ENCODE data around the gene ARFGAP3.

The ARFGAP3 gene

GRCh38 chr22:42904050-42904449 lies 47.0 kb upstream of the ARFGAP3 start:
- no peak overlapping the region for H3K27ac ChIP-seq (ENCODE audit: low read depth, low read length)
- H3K4me3 ChIP-seq (ENCODE audit: low read length) = no peak overlapping the region
- TF ChIP-seq CTCF (IDR thresholded peaks at IDR 0.05; ENCODE audit: low read depth, low read length, poor library complexity, severe bottlenecking) (no peak), EZH2phosphoT487 (IDR thresholded peaks at IDR 0.05; ENCODE audit: borderline replicate concordance, low read length) (no peak)
- H3K4me2 ChIP-seq (ENCODE audit: low read length) = no peak overlapping the region
- peaks cover 4% of the 10 kb centered on the region; the same call in 1 of the 2 replicates for H3K36me3 ChIP-seq (ENCODE audit: control insufficient read depth, low read length)
- H4K20me1 ChIP-seq (ENCODE audit: control insufficient read depth, insufficient read depth, low read depth, low read length) = no peaks in the 10 kb centered on the region; the same call in 1 of the 2 replicates
- H3F3A ChIP-seq (ENCODE audit: control insufficient read depth, insufficient read depth) = no peaks in the 10 kb centered on the region
- no peaks in the 10 kb centered on the region for H3K9me2 ChIP-seq (replicated peaks; ENCODE audit: control insufficient read depth, low read length)
- H3K79me2 ChIP-seq (ENCODE audit: control insufficient read depth, low read length) = no peaks in the 10 kb centered on the region; the same call in 1 of the 2 replicates
- H3K4me1 ChIP-seq (ENCODE audit: control insufficient read depth, low read length) = no peaks in the 10 kb centered on the region
- H3K9me3 ChIP-seq (ENCODE audit: control insufficient read depth, insufficient read depth, low read length) = no peaks in the 10 kb centered on the region
- H3K27me3 ChIP-seq (ENCODE audit: control insufficient read depth, low read length) = no peaks in the 10 kb centered on the region

- Histone ChIP-seq H3K9me3 (ENCODE audit: control insufficient read depth, insufficient read depth, low read length) (no peaks in the 10 kb centered on the region), H3K4me2 (ENCODE audit: low read length) (no peak overlapping the region), H3K79me2 (ENCODE audit: control insufficient read depth, low read length) (peaks cover 3% of the 10 kb centered on the region), H3K27me3 (ENCODE audit: control insufficient read depth, low read length) (no peaks in the 10 kb centered on the region), H3K9me2 (replicated peaks; ENCODE audit: control insufficient read depth, low read length) (no peaks in the 10 kb centered on the region), H3K4me3 (ENCODE audit: low read length) (no peak overlapping the region), H4K20me1 (ENCODE audit: control insufficient read depth, insufficient read depth, low read depth, low read length) (no peaks in the 10 kb centered on the region; the same call in 1 of the 2 replicates), H3K27ac (ENCODE audit: low read depth, low read length) (no peak overlapping the region), H3F3A (ENCODE audit: control insufficient read depth, insufficient read depth) (no peaks in the 10 kb centered on the region), H3K36me3 (ENCODE audit: control insufficient read depth, low read length) (peaks cover 4% of the 10 kb centered on the region; the same call in 1 of the 2 replicates), H3K4me1 (ENCODE audit: control insufficient read depth, low read length) (no peaks in the 10 kb centered on the region)
- no peak for TF ChIP-seq CTCF (IDR thresholded peaks at IDR 0.05; ENCODE audit: low read depth, low read length, poor library complexity, severe bottlenecking)
- TF ChIP-seq EZH2phosphoT487 (IDR thresholded peaks at IDR 0.05; ENCODE audit: borderline replicate concordance, low read length) = no peak
Measured at GRCh38 chr22:42902875-42903510, 45.9 kb upstream of the ARFGAP3 start.

GRCh38 chr22:42901790-42902508 lies 44.9 kb upstream of the ARFGAP3 start:
- H3K36me3 ChIP-seq (ENCODE audit: control insufficient read depth, low read length) = no peaks in the 10 kb centered on the region; the same call in 1 of the 2 replicates
- peaks cover 7% of the 10 kb centered on the region for H3K4me1 ChIP-seq (ENCODE audit: control insufficient read depth, low read length)
- H3F3A ChIP-seq (ENCODE audit: control insufficient read depth, insufficient read depth) = no peaks in the 10 kb centered on the region
- H3K27ac ChIP-seq (ENCODE audit: low read depth, low read length) = no peak overlapping the region
- H3K9me2 ChIP-seq (replicated peaks; ENCODE audit: control insufficient read depth, low read length) = no peaks in the 10 kb centered on the region
- H3K4me3 ChIP-seq (ENCODE audit: low read length) = no peak overlapping the region
- no peaks in the 10 kb centered on the region; the same call in 1 of the 2 replicates for H4K20me1 ChIP-seq (ENCODE audit: control insufficient read depth, insufficient read depth, low read depth, low read length)
- H3K27me3 ChIP-seq (ENCODE audit: control insufficient read depth, low read length) = no peaks in the 10 kb centered on the region
- H3K9me3 ChIP-seq (ENCODE audit: control insufficient read depth, insufficient read depth, low read length) = no peaks in the 10 kb centered on the region
- H3K4me2 ChIP-seq (ENCODE audit: low read length) = no peak overlapping the region
- TF ChIP-seq CTCF (IDR thresholded peaks at IDR 0.05; ENCODE audit: low read depth, low read length, poor library complexity, severe bottlenecking) = peak; percentile 51
- TF ChIP-seq EZH2phosphoT487 (IDR thresholded peaks at IDR 0.05; ENCODE audit: borderline replicate concordance, low read length) = no peak
- H3K79me2 ChIP-seq (ENCODE audit: control insufficient read depth, low read length) = peaks cover 8% of the 10 kb centered on the region
